ENCODE data around the gene SVOPL.

The SVOPL gene

GRCh38 chr7:138602451-138602850 is 98.7 kb downstream of the SVOPL start:
- no peak for DNase-seq

- no peak for DNase-seq
These were observed 105.7 kb downstream of the SVOPL start for GRCh38 chr7:138595454-138595853.

- DNase-seq, result no peak
These were observed 111.0 kb downstream of the SVOPL start for GRCh38 chr7:138590154-138590553.

- DNase-seq, result no peak
These were observed 112.2 kb downstream of the SVOPL start for GRCh38 chr7:138588986-138589385.

- DNase-seq, result no peak
These were observed 113.7 kb downstream of the SVOPL start for GRCh38 chr7:138587485-138587884.

- no peak for DNase-seq
These were observed 115.7 kb downstream of the SVOPL start for GRCh38 chr7:138585283-138585993.

GRCh38 chr7:138584696-138585095 is 116.5 kb downstream of the SVOPL start:
- no peak for DNase-seq

GRCh38 chr7:138584283-138584682 is 116.9 kb downstream of the SVOPL start:
- DNase-seq, result no peak

GRCh38 chr7:138581065-138581464 is 120.1 kb downstream of the SVOPL start:
- no peak for DNase-seq

- DNase-seq, result no peak
These were observed 121.5 kb downstream of the SVOPL start for GRCh38 chr7:138579671-138580070.

GRCh38 chr7:138579136-138579535 is 122.0 kb downstream of the SVOPL start:
- DNase-seq, result no peak

GRCh38 chr7:138575897-138576428 is 125.2 kb downstream of the SVOPL start:
- no peak for DNase-seq

GRCh38 chr7:138573741-138574140 is 127.4 kb downstream of the SVOPL start:
- DNase-seq, result no peak

- no peak for DNase-seq
These were observed 130.4 kb downstream of the SVOPL start for GRCh38 chr7:138570715-138571114.

GRCh38 chr7:138569418-138569817 is 131.7 kb downstream of the SVOPL start:
- DNase-seq, result no peak

- DNase-seq, result no peak
These were observed 132.5 kb downstream of the SVOPL start for GRCh38 chr7:138568655-138569054.

- DNase-seq, result no peak
These were observed 135.6 kb downstream of the SVOPL start for GRCh38 chr7:138565451-138566114.

GRCh38 chr7:138565071-138565450 is 136.1 kb downstream of the SVOPL start:
- no peak for DNase-seq

- no peak for DNase-seq
These were observed 136.8 kb downstream of the SVOPL start for GRCh38 chr7:138564365-138564764.

GRCh38 chr7:138563808-138564207 is 137.4 kb downstream of the SVOPL start:
- DNase-seq, result no peak

GRCh38 chr7:138559448-138559847 is 141.7 kb downstream of the SVOPL start:
- no peak for DNase-seq

GRCh38 chr7:138556771-138557484 is 144.2 kb downstream of the SVOPL start:
- no peak for DNase-seq

GRCh38 chr7:138555684-138556083 is 145.5 kb downstream of the SVOPL start:
- DNase-seq, result no peak

GRCh38 chr7:138554674-138555073 is 146.5 kb downstream of the SVOPL start:
- DNase-seq, result no peak

Data from activated effector memory CD4-positive, alpha-beta T cell treated with Interleukin-2 at 50 U/mL for 16 hours (primary cell).